Panc1 (cell line): ENCODE data around the gene CACNG1. TPM values are rescaled to one million over a fixed set of nuclear protein-coding genes. Genes with fewer than 3 reads are reported as not detected.
"Not testable (repeated sequence)": the region's sequence is repeated elsewhere in the genome, so short reads cannot be mapped to it uniquely, and the experiment has no call there.

Experiments used
- ATAC-seq: fragments of 200-7000 bp; cut with Tn5 transposase; 2 replicates; pipeline ENCODE4 v1.9.1; 2020; ENCODE audit warnings: mild to moderate bottlenecking, moderate library complexity
- BruUV-seq: library from RNA; stranded (reverse); fragments of 400-500 nt; replicated peaks from 2 replicates; lab custom pipeline; 2021; lab: Mats Ljungman, UMichigan
- CTCF ChIA-PET: fragments of 300-600 bp; sonication (Branson Sonifier 250); formaldehyde crosslinking; loops from one replicate; lab custom pipeline; 2022; ENCODE audit warnings: antibody characterized with exemption; lab: Charles Lee
- POLR2A ChIA-PET: fragments of 300-600 bp; sonication (Branson Sonifier 250); formaldehyde crosslinking; loops from one replicate; lab custom pipeline; 2022; ENCODE audit warnings: antibody characterized with exemption; lab: Charles Lee
- DNase-seq: peaks from one replicate; pipeline ENCODE4 v3.0.0-alpha.2; 2010; ENCODE audit warnings: low read depth, low spot score
- H3K27ac ChIP-seq: 2 replicates; pipeline ENCODE4 v1.5.1; 2011; ENCODE audit warnings: mild to moderate bottlenecking, low read length, inconsistent platforms
- H3K27me3 ChIP-seq: fragments of 200-500 bp; sonication (Bioruptor generic); 2 replicates; pipeline ENCODE4 v1.6.0; 2014; ENCODE audit warnings: low read length, inconsistent platforms; ENCODE audit not compliant: control insufficient read depth, insufficient read depth
- H3K36me3 ChIP-seq: fragments of 200-500 bp; sonication (Bioruptor generic); 2 replicates; pipeline ENCODE4 v1.5.1; 2014; ENCODE audit warnings: inconsistent platforms, mild to moderate bottlenecking, low read length, moderate library complexity; ENCODE audit not compliant: control insufficient read depth, insufficient read depth
- H3K4me1 ChIP-seq: 2 replicates; pipeline ENCODE4 v1.5.1; 2011; ENCODE audit warnings: inconsistent platforms, mild to moderate bottlenecking, low read length, moderate library complexity; ENCODE audit not compliant: control insufficient read depth, insufficient read depth
- H3K4me3 ChIP-seq, 2 experiments: 2 replicates each; pipeline ENCODE4 v1.5.1; 2011 to 2012; ENCODE audit warnings: low read depth in 2 of 2, low read length in 2 of 2, mild to moderate bottlenecking in 2 of 2, inconsistent platforms in 1 of 2, moderate library complexity in 1 of 2
- H3K9me3 ChIP-seq: fragments of 200-500 bp; sonication (Bioruptor generic); 2 replicates; pipeline ENCODE4 v1.5.1; 2014; ENCODE audit warnings: low read depth, mild to moderate bottlenecking, inconsistent platforms, low read length, moderate library complexity; ENCODE audit not compliant: control insufficient read depth, insufficient read depth
- POLR2AphosphoS5 ChIP-seq: IDR thresholded peaks from 2 replicates; pipeline ENCODE4 v1.6.1; 2012; ENCODE audit warnings: mild to moderate bottlenecking, low read depth, low read length, moderate library complexity
- SIN3A ChIP-seq: IDR thresholded peaks from 2 replicates; pipeline ENCODE4 v1.6.1; 2012; ENCODE audit warnings: low read depth, mild to moderate bottlenecking, low read length, moderate library complexity, borderline replicate concordance; ENCODE audit not compliant: insufficient read depth
- TCF7L2 ChIP-seq: IDR thresholded peaks from 2 replicates; pipeline ENCODE4 v1.6.1; 2011; ENCODE audit warnings: mild to moderate bottlenecking, low read depth, low read length, inconsistent platforms
- in situ Hi-C: cut with HindIII; loops from 2 replicates; pipeline ENCODE4 v1.10.0; 2016; ENCODE audit warnings: low sequenced_read_pairs, low pct_unique_long_range_greater_than_20kb
- intact Hi-C: fragments of 100-400 bp; cut with micrococcal nuclease; formaldehyde crosslinking; loops from one replicate; pipeline ENCODE4 v1.10.0; 2022; ENCODE audit not compliant: unreplicated experiment
- total RNA-seq: library from RNA; stranded (reverse); gene quantifications from one replicate; pipeline ENCODE4 v1.2.1, GENCODE V29; 2021; ENCODE audit not compliant: unreplicated experiment
- TF ChIP-seq, protein P1 (sequence below): fragments of 450-650 bp; IDR thresholded peaks from 2 replicates; pipeline ENCODE4 v1.5.1; 2017; ENCODE audit warnings: mild to moderate bottlenecking
- TF ChIP-seq, protein P2 (sequence below), 2 experiments: IDR thresholded peaks; 2 replicates each; pipeline ENCODE4 v1.6.1; 2011 to 2012; ENCODE audit warnings: low read depth in 2 of 2, control low read depth in 1 of 2, low read length in 1 of 2, mild to moderate bottlenecking in 1 of 2, moderate library complexity in 1 of 2; ENCODE audit not compliant: insufficient read depth in 1 of 2

CACNG1 gene
- total RNA-seq, 1 experiment from 2014 or later = 0.13 TPM

DNA sequence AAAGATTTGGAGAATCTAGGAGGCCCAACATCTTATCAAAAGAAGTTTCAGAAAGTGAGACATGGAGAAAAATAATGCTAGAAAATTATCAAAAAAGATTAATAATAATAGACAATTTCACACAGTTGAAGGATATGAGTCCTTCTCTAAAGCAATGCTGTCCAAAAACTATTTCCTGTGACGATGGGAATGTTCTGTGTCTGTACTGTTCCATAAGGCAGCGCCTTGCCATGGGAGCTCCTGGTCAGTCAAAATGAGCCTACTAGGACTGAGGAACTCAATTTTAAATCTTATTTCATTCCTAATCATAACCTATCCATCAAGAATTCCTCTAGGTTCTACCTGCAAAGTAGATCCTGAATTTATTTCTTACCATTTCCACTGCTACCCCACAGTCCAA, 49.0 kb downstream of the CACNG1 start:
- intact Hi-C loops (no loop called here), in situ Hi-C loops (no loop called here)
- CTCF ChIA-PET = no interaction called here
- TF ChIP-seq SIN3A = no peak
- Histone ChIP-seq H3K9me3 (no peaks in the 10 kb centered on the region), H3K4me3 (no peak overlapping the region), H3K4me1 (no peaks in the 10 kb centered on the region), H3K27ac (no peak overlapping the region), H3K36me3 (no peaks in the 10 kb centered on the region), H3K27me3 (no peaks in the 10 kb centered on the region)
- ATAC-seq = no peak
- POLR2A ChIA-PET = no interaction called here
- DNase-seq = no peak
- BruUV-seq = no TSS peak

DNA sequence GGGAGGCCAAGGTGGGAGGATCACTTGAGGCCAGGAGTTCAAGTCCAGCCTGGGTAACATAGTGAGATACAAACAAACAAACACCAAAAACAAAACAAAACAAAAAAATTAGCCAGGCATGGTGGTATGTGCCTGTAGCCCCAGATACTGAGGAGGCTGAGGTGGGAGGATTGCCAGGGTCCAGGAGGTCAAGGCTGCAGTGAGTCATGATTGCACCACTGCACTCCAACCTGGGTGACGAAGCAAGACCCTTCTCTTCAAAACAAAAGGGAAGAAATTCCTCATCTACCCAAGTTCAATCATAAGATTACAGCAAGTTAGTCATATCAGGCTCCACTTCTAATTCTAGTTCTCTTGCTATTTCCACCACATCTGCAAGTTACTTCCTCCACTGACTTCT, 50.9 kb downstream of the CACNG1 start:
- CTCF ChIA-PET, H3K9me3 ChIP-seq, POLR2A ChIA-PET, ATAC-seq, BruUV-seq, H3K4me1 ChIP-seq, H3K36me3 ChIP-seq, H3K27me3 ChIP-seq, in situ Hi-C loops, H3K27ac ChIP-seq, DNase-seq, intact Hi-C loops, H3K4me3 ChIP-seq: not testable (repeated sequence)

DNA sequence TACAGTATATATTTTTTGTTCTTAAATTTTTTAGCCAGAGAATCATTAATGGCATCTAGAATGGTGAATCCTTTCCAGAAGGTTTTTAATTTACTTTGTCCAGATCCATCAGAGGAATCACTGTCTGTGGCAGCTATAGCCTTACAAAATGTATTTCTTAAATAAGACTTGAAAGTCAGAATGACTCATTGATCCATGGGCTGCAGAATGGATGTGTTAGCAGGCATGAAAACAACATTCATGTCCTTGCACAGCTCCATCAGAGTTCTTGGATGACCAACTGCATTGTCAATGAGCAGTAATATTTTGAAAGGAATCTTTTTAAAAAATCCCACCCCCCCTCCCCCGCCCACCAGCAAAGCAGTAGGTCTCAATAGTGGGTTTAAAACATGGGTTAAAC, 51.4 kb downstream of the CACNG1 start:
- ChIA-PET POLR2A (no interaction called here), CTCF (no interaction called here)
- Histone ChIP-seq H3K36me3 (no peaks in the 10 kb centered on the region), H3K4me3 (no peak overlapping the region), H3K27me3 (no peaks in the 10 kb centered on the region), H3K27ac (no peak overlapping the region), H3K4me1 (no peaks in the 10 kb centered on the region), H3K9me3 (no peaks in the 10 kb centered on the region)
- in situ Hi-C loops (no loop called here), intact Hi-C loops (no loop called here)
- ATAC-seq (no peak), DNase-seq (no peak)
- no TSS peak for BruUV-seq
- TF ChIP-seq, protein P1, sequence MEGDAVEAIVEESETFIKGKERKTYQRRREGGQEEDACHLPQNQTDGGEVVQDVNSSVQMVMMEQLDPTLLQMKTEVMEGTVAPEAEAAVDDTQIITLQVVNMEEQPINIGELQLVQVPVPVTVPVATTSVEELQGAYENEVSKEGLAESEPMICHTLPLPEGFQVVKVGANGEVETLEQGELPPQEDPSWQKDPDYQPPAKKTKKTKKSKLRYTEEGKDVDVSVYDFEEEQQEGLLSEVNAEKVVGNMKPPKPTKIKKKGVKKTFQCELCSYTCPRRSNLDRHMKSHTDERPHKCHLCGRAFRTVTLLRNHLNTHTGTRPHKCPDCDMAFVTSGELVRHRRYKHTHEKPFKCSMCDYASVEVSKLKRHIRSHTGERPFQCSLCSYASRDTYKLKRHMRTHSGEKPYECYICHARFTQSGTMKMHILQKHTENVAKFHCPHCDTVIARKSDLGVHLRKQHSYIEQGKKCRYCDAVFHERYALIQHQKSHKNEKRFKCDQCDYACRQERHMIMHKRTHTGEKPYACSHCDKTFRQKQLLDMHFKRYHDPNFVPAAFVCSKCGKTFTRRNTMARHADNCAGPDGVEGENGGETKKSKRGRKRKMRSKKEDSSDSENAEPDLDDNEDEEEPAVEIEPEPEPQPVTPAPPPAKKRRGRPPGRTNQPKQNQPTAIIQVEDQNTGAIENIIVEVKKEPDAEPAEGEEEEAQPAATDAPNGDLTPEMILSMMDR = no peak
- TF ChIP-seq, protein P2, sequence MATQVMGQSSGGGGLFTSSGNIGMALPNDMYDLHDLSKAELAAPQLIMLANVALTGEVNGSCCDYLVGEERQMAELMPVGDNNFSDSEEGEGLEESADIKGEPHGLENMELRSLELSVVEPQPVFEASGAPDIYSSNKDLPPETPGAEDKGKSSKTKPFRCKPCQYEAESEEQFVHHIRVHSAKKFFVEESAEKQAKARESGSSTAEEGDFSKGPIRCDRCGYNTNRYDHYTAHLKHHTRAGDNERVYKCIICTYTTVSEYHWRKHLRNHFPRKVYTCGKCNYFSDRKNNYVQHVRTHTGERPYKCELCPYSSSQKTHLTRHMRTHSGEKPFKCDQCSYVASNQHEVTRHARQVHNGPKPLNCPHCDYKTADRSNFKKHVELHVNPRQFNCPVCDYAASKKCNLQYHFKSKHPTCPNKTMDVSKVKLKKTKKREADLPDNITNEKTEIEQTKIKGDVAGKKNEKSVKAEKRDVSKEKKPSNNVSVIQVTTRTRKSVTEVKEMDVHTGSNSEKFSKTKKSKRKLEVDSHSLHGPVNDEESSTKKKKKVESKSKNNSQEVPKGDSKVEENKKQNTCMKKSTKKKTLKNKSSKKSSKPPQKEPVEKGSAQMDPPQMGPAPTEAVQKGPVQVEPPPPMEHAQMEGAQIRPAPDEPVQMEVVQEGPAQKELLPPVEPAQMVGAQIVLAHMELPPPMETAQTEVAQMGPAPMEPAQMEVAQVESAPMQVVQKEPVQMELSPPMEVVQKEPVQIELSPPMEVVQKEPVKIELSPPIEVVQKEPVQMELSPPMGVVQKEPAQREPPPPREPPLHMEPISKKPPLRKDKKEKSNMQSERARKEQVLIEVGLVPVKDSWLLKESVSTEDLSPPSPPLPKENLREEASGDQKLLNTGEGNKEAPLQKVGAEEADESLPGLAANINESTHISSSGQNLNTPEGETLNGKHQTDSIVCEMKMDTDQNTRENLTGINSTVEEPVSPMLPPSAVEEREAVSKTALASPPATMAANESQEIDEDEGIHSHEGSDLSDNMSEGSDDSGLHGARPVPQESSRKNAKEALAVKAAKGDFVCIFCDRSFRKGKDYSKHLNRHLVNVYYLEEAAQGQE (IDR thresholded peaks at IDR 0.05; ENCODE audit: insufficient read depth in 1 of 2, low read depth in 2 of 2, low read length in 1 of 2) = no peak
- TF ChIP-seq TCF7L2 = no peak
- TF ChIP-seq POLR2AphosphoS5 = no peak
- TF ChIP-seq SIN3A = no peak
